ENCODE measurements around the gene ASIC3.

- TF ChIP-seq TAF1 (IDR thresholded peaks at IDR 0.05; ENCODE audit: low read depth, low read length): no peak
- TF ChIP-seq POLR2A (IDR thresholded peaks at IDR 0.05; ENCODE audit: control extremely low read depth in 1 of 2, low read depth in 2 of 2, low read length in 2 of 2): 0 out of 3 replicates have a peak, but pooled peaks of 1 of the 2 experiments have one; percentile 16
- TF ChIP-seq CTCF (IDR thresholded peaks at IDR 0.05; ENCODE audit: control extremely low read depth in 1 of 3, insufficient read depth in 1 of 3, low read depth in 1 of 3, low read length in 3 of 3): no peak
- no peak for TF ChIP-seq EZH2 (IDR thresholded peaks at IDR 0.05; ENCODE audit: low read depth, low read length, severe bottlenecking)
- TF ChIP-seq RAD21 (IDR thresholded peaks at IDR 0.05 in 1 of 2, conservative IDR thresholded peaks at IDR 0.05 in 1 of 2; ENCODE audit: low read depth in 2 of 2, low read length in 2 of 2): no peak
- no peak for TF ChIP-seq POLR2AphosphoS5 (IDR thresholded peaks at IDR 0.05; ENCODE audit: low read depth, low read length)
Observed at GRCh38 chr7:151074817-151075661, 26.7 kb downstream of the ASIC3 start.
